NCI-H1105 (cell line): ENCODE results near the gene CD2BP2.
A peak's percentile ranks its signal among the peaks of the same experiment; 100 is the strongest.

Experiments used
- DNase-seq: peaks from one replicate; lab custom pipeline; 2025; lab: John Stamatoyannopoulos, UW

CD2BP2 gene

GRCh38 chr16:30378236-30379157, 23.4 kb upstream of the CD2BP2 start:
- peak; percentile 96 for DNase-seq

GRCh38 chr16:30377812-30378235, 22.7 kb upstream of the CD2BP2 start:
- DNase-seq, result peak; percentile 77

GRCh38 chr16:30377050-30377811, 22.1 kb upstream of the CD2BP2 start:
- no peak for DNase-seq

DNA sequence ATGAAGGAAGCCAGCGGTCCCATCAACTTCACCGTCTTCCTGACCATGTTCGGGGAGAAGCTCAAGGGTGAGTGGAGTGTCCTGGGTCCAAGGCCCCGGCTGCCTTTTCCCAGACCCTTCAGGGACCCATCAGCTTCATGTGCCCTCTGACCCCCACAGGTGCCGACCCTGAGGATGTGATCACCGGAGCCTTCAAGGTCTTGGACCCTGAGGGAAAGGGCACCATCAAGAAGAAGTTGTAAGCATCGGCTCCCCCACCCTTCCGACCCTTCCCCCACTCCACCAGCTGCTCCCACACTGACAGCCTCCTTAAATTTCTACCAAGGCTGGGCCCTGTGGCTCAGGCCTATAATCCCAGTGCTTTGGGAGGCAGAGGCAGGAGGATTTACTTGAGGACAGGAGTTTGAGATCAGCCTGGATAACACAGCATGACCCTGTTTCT, 21.4 kb upstream of the CD2BP2 start:
- no peak for DNase-seq

GRCh38 chr16:30375864-30376263, 20.8 kb upstream of the CD2BP2 start:
- DNase-seq, result no peak

- no peak for DNase-seq
Measured at GRCh38 chr16:30374538-30374937, 19.4 kb upstream of the CD2BP2 start, which contains the start of gene MYL11. TSS of gene MYL11 (plus strand) at chr16:30374802. CDS start at chr16:30374858, 56 bp downstream.

DNA sequence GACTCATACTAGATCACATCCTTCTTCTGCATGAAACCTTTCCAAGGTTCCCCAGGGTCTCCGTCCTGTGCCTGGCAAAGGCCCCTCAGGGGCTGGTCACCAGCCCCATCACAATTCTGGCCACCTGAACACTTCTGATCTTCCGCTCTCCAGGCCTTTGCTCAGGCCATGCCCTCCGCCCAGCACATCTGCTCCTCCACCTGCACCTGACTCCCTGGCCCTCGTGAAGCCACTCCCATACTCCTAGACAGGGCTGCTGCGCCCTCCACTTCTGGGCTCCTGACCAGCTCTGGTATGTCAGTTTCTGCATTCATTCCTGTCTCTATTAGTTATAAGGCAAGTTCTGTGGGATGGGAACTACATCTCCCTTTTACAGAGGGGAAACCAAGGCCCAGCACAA, 17.6 kb upstream of the CD2BP2 start:
- no peak for DNase-seq

GRCh38 chr16:30372038-30372712, 17.1 kb upstream of the CD2BP2 start:
- no peak for DNase-seq

GRCh38 chr16:30371248-30371816, 16.2 kb upstream of the CD2BP2 start:
- no peak for DNase-seq

DNA sequence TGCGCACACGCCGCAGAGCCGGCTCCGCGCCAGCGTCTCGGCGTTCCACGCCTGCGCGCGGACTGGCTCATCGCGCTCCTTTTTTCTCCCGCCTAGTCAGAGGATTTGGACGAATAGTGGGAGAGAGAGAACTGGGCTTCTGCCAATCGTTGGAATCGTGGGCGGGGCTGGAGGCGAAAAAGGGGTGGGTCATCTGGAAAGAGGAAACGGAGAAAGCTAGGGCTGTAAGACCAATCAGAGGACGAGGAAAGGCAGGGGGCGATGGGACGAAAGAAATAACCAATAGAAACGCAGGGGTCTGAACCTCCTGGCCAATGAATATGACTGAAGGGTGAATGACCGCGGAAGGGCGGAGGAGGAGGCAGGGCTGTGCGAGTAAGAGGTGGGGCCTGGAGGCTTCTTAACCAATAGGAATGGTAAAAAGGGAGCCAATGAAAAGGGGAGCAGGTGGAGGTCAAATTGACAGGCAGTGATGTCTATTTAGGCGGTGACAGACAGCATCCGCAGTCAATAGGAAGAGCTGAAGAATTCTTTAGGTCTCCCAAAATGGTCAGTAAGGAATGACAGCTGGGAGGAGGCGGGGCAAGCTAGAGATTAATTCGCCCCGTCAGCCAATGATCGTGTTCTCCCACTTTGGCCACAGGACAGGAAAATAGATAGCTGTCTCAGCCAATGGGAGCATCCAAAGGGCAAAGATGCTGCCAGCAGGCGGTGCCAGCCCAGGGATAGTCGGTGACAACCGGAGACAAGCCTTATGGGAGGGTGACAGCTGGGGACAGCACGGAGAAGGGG, 15.5 kb upstream of the CD2BP2 start, which contains the start of gene TBC1D10B:
Gene TBC1D10B (minus strand): TSS at position 39 of the 792 bp plus-strand sequence. CDS start 311 bp downstream, outside the sequence.
- DNase-seq, result peak; percentile 99

GRCh38 chr16:30369938-30370455, 14.9 kb upstream of the CD2BP2 start:
- no peak for DNase-seq

DNA sequence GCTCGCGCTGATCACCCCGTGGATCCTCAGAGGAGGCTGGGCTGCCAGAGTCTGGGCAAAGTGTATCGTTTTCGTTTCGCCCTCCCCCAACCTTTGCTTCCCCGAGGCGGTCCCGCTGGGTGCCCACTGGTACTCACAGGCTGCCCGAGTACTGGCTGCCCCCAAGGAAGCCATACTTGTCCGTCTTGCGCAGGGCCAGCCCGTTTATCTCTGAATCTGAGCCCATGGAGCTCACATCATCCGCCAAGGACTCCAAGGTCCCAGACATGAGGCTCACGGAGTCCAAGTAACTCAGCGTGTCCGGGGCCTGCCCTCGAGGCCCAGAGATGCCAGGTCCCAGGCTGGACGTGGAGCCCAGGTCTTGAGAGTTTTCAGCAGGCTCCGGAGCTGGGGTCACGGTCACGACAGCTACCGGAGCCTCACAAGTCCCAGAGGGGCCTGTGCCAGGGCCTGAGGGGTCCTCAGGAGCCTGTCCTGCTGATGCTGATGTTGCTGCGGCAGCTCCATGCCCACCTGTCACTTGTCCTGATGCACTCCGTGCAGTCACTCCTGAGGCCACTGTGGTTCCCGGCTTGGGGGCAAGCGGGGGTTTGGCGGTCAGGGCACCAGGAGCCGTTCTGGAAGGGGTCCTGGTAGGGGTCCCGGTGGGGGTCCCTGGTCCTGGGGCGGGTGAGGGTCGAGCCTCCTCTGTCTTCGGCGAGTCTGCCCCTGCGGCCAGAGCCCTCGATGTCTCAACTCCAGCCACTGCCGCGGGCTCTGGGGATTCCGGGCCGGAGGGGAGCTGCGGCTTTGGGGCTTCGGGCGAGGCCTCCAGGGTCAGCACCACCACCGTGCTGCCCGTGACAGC, 14.2 kb upstream of the CD2BP2 start:
- no peak for DNase-seq

- DNase-seq, result no peak
Measured at GRCh38 chr16:30368792-30369090, 13.6 kb upstream of the CD2BP2 start.

DNA sequence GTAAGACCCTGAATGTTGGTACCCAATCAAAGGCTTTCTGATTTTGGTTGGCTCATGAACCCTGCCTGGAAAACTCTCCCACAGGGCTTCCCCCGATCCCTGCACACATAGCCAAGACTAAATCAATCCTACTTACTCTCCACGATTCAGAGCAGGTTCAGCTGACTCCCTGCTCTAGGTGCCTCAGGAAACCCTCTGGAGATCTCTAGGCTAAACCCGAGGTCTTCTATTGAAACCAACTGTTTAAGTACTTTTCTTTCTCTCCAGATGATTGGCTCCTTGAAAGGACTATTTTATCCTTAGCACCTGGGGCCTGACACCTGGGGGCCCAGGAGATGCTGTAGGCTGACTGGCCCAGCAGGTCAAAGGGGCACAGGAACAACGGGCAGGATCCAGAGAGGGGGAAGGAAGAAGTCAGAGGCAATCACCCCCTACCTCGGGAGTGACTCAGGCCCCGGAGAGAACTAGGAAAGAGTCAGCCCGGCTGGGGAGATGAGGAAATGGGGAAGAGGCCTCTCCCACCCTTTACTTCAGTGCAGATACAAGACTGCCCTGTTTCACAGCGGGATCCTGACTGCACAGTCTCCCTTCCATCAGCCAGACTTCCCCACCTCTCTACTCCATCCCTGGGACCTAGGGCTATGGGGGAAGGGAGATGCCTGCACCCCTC, 13.1 kb upstream of the CD2BP2 start:
- DNase-seq, result no peak

DNA sequence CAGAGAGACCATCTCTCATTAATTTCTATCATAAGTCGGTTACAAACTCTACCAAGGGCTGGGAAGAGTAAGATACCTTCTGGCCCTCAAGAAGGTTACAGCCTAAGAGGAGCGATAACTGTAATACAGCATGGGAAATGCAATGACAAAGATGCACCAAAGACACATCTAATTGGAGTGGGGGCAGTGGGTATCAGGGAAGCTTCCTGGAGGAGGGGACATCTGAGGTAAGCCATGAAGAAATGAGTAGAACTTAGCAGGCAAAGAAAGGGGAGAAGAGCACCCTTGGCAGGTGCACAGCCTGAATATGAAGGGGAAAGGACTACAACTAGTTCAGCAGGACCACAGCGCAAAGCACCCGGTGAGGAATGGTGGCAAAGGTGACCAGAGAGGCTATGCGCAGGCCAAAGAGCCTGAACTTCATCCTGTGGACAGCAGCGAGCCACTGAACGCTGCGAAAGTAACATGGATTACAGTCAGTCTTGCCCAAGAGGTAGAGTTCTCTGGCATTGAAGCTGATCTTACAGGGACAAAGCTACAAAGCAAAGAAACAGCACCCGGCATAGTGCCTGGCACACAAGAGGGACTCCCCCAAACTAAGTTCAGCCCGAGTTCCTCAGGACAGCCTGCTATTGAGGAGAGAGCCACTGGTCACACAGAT, 12.4 kb upstream of the CD2BP2 start:
- DNase-seq, result no peak

- no peak for DNase-seq
Measured at GRCh38 chr16:30366511-30366910, 11.4 kb upstream of the CD2BP2 start.

DNA sequence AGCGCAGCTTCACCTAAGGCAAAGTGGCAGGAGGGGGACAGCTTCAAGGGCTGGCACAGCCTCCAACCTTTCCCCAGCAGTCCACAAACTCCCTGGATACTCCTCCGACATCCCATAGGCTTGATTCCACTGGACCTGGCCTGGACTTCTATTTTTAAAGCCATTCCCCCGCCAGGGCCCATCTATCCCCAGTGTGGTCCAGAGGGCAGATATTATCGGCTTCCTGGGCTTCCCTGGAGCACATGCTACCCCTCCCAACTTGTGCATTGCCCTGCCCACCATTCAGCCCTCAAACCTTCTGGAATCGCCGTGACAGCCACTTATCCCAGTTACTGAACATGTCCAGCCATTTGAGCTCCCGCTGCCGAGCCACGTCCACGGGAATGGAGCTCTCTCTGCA, 10.1 kb upstream of the CD2BP2 start:
- DNase-seq, result no peak

GRCh38 chr16:30361180-30361579, 6.1 kb upstream of the CD2BP2 start:
- no peak for DNase-seq

DNA sequence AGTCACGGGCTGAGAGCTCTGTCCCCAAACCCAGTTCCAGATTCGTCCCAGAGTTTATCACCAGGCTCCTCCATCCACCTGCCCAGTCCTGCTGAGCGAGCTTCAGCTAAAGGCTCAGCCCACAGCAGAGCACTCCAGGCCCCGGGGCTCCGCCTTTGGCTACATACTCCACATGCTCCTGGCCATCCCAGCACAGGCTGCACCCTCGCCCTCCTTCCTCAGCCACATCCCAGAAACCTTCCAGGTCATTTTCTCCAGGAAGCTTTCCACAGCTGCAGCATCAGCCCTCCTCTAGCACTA, 4.7 kb upstream of the CD2BP2 start:
- no peak for DNase-seq
